ENCODE data around the gene STAT4.

Gene STAT4

GRCh38 chr2:191063584-191063983, 87.2 kb downstream of the STAT4 start:
- no peak overlapping the region for H3K18ac ChIP-seq (ENCODE audit: low read length)
- H2BK5ac ChIP-seq (ENCODE audit: low read length), result no peak overlapping the region
- H2AK5ac ChIP-seq (ENCODE audit: low read depth, low read length), result no peak overlapping the region
- no CpG with 5 or more reads among the region's 1 CpG for whole genome bisulfite sequencing, 2 donors (ENCODE audit: extremely low coverage in 2 of 2, insufficient read length in 2 of 2, insufficient replicate concordance in 1 of 2)
- no peak for DNase-seq (ENCODE audit: low spot score)
- no peak overlapping the region for H3K4me3 ChIP-seq (ENCODE audit: low read length in 2 of 2)
- no peak overlapping the region for H3K23ac ChIP-seq (ENCODE audit: low read depth, low read length, poor library complexity)
- no peak overlapping the region for H3K9ac ChIP-seq (ENCODE audit: low read depth, low read length, poor library complexity)
- no peak overlapping the region for H2BK15ac ChIP-seq (ENCODE audit: low read length)
- H3K79me1 ChIP-seq (ENCODE audit: low read depth, low read length), result no peaks in the 10 kb centered on the region
- no peak overlapping the region for H2BK120ac ChIP-seq (ENCODE audit: low read depth, low read length)
- H3K4me1 ChIP-seq (ENCODE audit: control insufficient read depth in 2 of 2, insufficient read depth in 1 of 2, low read depth in 1 of 2, low read length in 2 of 2), result no peaks in the 10 kb centered on the region
- no peak overlapping the region for H4K8ac ChIP-seq (ENCODE audit: low read depth, low read length)
- H3K4me2 ChIP-seq (ENCODE audit: insufficient read depth, low read length, poor library complexity, severe bottlenecking), result no peak overlapping the region
- H2BK12ac ChIP-seq (ENCODE audit: low read length), result no peak overlapping the region
- H4K91ac ChIP-seq (ENCODE audit: low read depth, low read length, poor library complexity), result no peak overlapping the region
- H3K4ac ChIP-seq (ENCODE audit: low read length), result no peak overlapping the region
- H3K14ac ChIP-seq (ENCODE audit: low read length), result no peak overlapping the region
- no peak overlapping the region for H2AFZ ChIP-seq (ENCODE audit: low read length)
- H3K9me3 ChIP-seq (replicated peaks in 1 of 2; ENCODE audit: control insufficient read depth in 2 of 2, insufficient read depth in 1 of 2, low read depth in 1 of 2, low read length in 2 of 2), result no peaks in the 10 kb centered on the region
- no peaks in the 10 kb centered on the region for H3K27me3 ChIP-seq (ENCODE audit: control insufficient read depth in 3 of 3, insufficient read depth in 3 of 3, low read depth in 1 of 3, low read length in 3 of 3)
- no peak overlapping the region for H3K27ac ChIP-seq (replicated peaks; ENCODE audit: low read length)
- no peaks in the 10 kb centered on the region for H3K36me3 ChIP-seq (replicated peaks in 1 of 2; ENCODE audit: control insufficient read depth in 2 of 2, insufficient read depth in 2 of 2, low read length in 2 of 2)

GRCh38 chr2:191061381-191061980, 89.3 kb downstream of the STAT4 start:
- Histone ChIP-seq H2BK5ac (ENCODE audit: low read length) (no peak overlapping the region), H4K8ac (ENCODE audit: low read depth, low read length) (no peak overlapping the region), H2AK5ac (ENCODE audit: low read depth, low read length) (no peak overlapping the region), H3K4me2 (ENCODE audit: insufficient read depth, low read length, poor library complexity, severe bottlenecking) (no peak overlapping the region), H3K14ac (ENCODE audit: low read length) (no peak overlapping the region), H3K9me3 (replicated peaks in 1 of 2; ENCODE audit: control insufficient read depth in 2 of 2, insufficient read depth in 1 of 2, low read depth in 1 of 2, low read length in 2 of 2) (no peaks in the 10 kb centered on the region), H2AFZ (ENCODE audit: low read length) (no peak overlapping the region), H3K79me1 (ENCODE audit: low read depth, low read length) (no peaks in the 10 kb centered on the region), H3K36me3 (replicated peaks in 1 of 2; ENCODE audit: control insufficient read depth in 2 of 2, insufficient read depth in 2 of 2, low read length in 2 of 2) (no peaks in the 10 kb centered on the region), H2BK12ac (ENCODE audit: low read length) (no peak overlapping the region), H3K4ac (ENCODE audit: low read length) (no peak overlapping the region), H2BK120ac (ENCODE audit: low read depth, low read length) (no peak overlapping the region), H3K9ac (ENCODE audit: low read depth, low read length, poor library complexity) (no peak overlapping the region), H3K23ac (ENCODE audit: low read depth, low read length, poor library complexity) (no peak overlapping the region), H3K27ac (replicated peaks; ENCODE audit: low read length) (no peak overlapping the region), H3K27me3 (ENCODE audit: control insufficient read depth in 3 of 3, insufficient read depth in 3 of 3, low read depth in 1 of 3, low read length in 3 of 3) (no peaks in the 10 kb centered on the region), H3K4me3 (ENCODE audit: low read length in 2 of 2) (no peak overlapping the region), H3K4me1 (ENCODE audit: control insufficient read depth in 2 of 2, insufficient read depth in 1 of 2, low read depth in 1 of 2, low read length in 2 of 2) (no peaks in the 10 kb centered on the region), H4K91ac (ENCODE audit: low read depth, low read length, poor library complexity) (no peak overlapping the region), H3K18ac (ENCODE audit: low read length) (no peak overlapping the region), H2BK15ac (ENCODE audit: low read length) (no peak overlapping the region)
- no peak for DNase-seq (ENCODE audit: low spot score)
- WGBS, 2 donors (ENCODE audit: extremely low coverage in 2 of 2, insufficient read length in 2 of 2, insufficient replicate concordance in 1 of 2), result no CpG with 5 or more reads among the region's 4 CpGs

GRCh38 chr2:191059308-191059707, 91.5 kb downstream of the STAT4 start:
- no peak overlapping the region for H2AFZ ChIP-seq (ENCODE audit: low read length)
- H2BK120ac ChIP-seq (ENCODE audit: low read depth, low read length), result no peak overlapping the region
- no peak overlapping the region for H3K18ac ChIP-seq (ENCODE audit: low read length)
- no peaks in the 10 kb centered on the region for H3K4me1 ChIP-seq (ENCODE audit: control insufficient read depth in 2 of 2, insufficient read depth in 1 of 2, low read depth in 1 of 2, low read length in 2 of 2)
- no peak overlapping the region for H3K4me3 ChIP-seq (ENCODE audit: low read length in 2 of 2)
- WGBS, 2 donors (ENCODE audit: extremely low coverage in 2 of 2, insufficient read length in 2 of 2, insufficient replicate concordance in 1 of 2), result no CpG with 5 or more reads among the region's 3 CpGs
- H3K27ac ChIP-seq (replicated peaks; ENCODE audit: low read length), result no peak overlapping the region
- H2BK12ac ChIP-seq (ENCODE audit: low read length), result no peak overlapping the region
- no peak overlapping the region for H3K23ac ChIP-seq (ENCODE audit: low read depth, low read length, poor library complexity)
- no peaks in the 10 kb centered on the region for H3K79me1 ChIP-seq (ENCODE audit: low read depth, low read length)
- no peak overlapping the region for H4K91ac ChIP-seq (ENCODE audit: low read depth, low read length, poor library complexity)
- H2BK15ac ChIP-seq (ENCODE audit: low read length), result no peak overlapping the region
- no peaks in the 10 kb centered on the region for H3K27me3 ChIP-seq (ENCODE audit: control insufficient read depth in 3 of 3, insufficient read depth in 3 of 3, low read depth in 1 of 3, low read length in 3 of 3)
- H3K14ac ChIP-seq (ENCODE audit: low read length), result no peak overlapping the region
- H4K8ac ChIP-seq (ENCODE audit: low read depth, low read length), result no peak overlapping the region
- H3K36me3 ChIP-seq (replicated peaks in 1 of 2; ENCODE audit: control insufficient read depth in 2 of 2, insufficient read depth in 2 of 2, low read length in 2 of 2), result no peaks in the 10 kb centered on the region
- no peak overlapping the region for H3K9ac ChIP-seq (ENCODE audit: low read depth, low read length, poor library complexity)
- no peak for DNase-seq (ENCODE audit: low spot score)
- H3K4ac ChIP-seq (ENCODE audit: low read length), result no peak overlapping the region
- no peaks in the 10 kb centered on the region for H3K9me3 ChIP-seq (replicated peaks in 1 of 2; ENCODE audit: control insufficient read depth in 2 of 2, insufficient read depth in 1 of 2, low read depth in 1 of 2, low read length in 2 of 2)
- H2BK5ac ChIP-seq (ENCODE audit: low read length), result no peak overlapping the region
- no peak overlapping the region for H3K4me2 ChIP-seq (ENCODE audit: insufficient read depth, low read length, poor library complexity, severe bottlenecking)
- no peak overlapping the region for H2AK5ac ChIP-seq (ENCODE audit: low read depth, low read length)

GRCh38 chr2:191056228-191056627, 94.6 kb downstream of the STAT4 start:
- Histone ChIP-seq H2BK120ac (ENCODE audit: low read depth, low read length) (no peak overlapping the region), H3K36me3 (replicated peaks in 1 of 2; ENCODE audit: control insufficient read depth in 2 of 2, insufficient read depth in 2 of 2, low read length in 2 of 2) (no peaks in the 10 kb centered on the region), H3K9ac (ENCODE audit: low read depth, low read length, poor library complexity) (no peak overlapping the region), H2BK5ac (ENCODE audit: low read length) (no peak overlapping the region), H3K23ac (ENCODE audit: low read depth, low read length, poor library complexity) (no peak overlapping the region), H3K4me2 (ENCODE audit: insufficient read depth, low read length, poor library complexity, severe bottlenecking) (no peak overlapping the region), H3K4me1 (ENCODE audit: control insufficient read depth in 2 of 2, insufficient read depth in 1 of 2, low read depth in 1 of 2, low read length in 2 of 2) (no peaks in the 10 kb centered on the region), H2BK12ac (ENCODE audit: low read length) (no peak overlapping the region), H3K18ac (ENCODE audit: low read length) (no peak overlapping the region), H3K27me3 (ENCODE audit: control insufficient read depth in 3 of 3, insufficient read depth in 3 of 3, low read depth in 1 of 3, low read length in 3 of 3) (peaks cover 0 to 3% (median 0%) of the 10 kb centered on the region in 3 experiments), H3K4ac (ENCODE audit: low read length) (no peak overlapping the region), H3K9me3 (replicated peaks in 1 of 2; ENCODE audit: control insufficient read depth in 2 of 2, insufficient read depth in 1 of 2, low read depth in 1 of 2, low read length in 2 of 2) (no peaks in the 10 kb centered on the region), H2AFZ (ENCODE audit: low read length) (no peak overlapping the region), H3K27ac (replicated peaks; ENCODE audit: low read length) (no peak overlapping the region), H3K4me3 (ENCODE audit: low read length in 2 of 2) (no peak overlapping the region), H3K14ac (ENCODE audit: low read length) (no peak overlapping the region), H2BK15ac (ENCODE audit: low read length) (no peak overlapping the region), H4K91ac (ENCODE audit: low read depth, low read length, poor library complexity) (no peak overlapping the region), H2AK5ac (ENCODE audit: low read depth, low read length) (no peak overlapping the region), H4K8ac (ENCODE audit: low read depth, low read length) (no peak overlapping the region), H3K79me1 (ENCODE audit: low read depth, low read length) (no peaks in the 10 kb centered on the region)
- DNase-seq (ENCODE audit: low spot score), result no peak
- no CpG with 5 or more reads among the region's 2 CpGs for WGBS, 2 donors (ENCODE audit: extremely low coverage in 2 of 2, insufficient read length in 2 of 2, insufficient replicate concordance in 1 of 2)

All from neuronal stem cell (in vitro differentiated cells).